HepG2 (cell line): Measurements from ENCODE around the gene MTSS2. TPM values are rescaled to one million over a fixed set of nuclear protein-coding genes. Genes with fewer than 3 reads are reported as not detected.

Experiments used
- AGO2 ChIP-seq: fragments of 200-400 bp; formaldehyde crosslinking; optimal IDR thresholded peaks from 2 replicates; pipeline ENCODE3; 2017; ENCODE audit warnings: mild to moderate bottlenecking, low read depth, low read length, moderate library complexity
- CENPX ChIP-seq: sonication (generic); formaldehyde crosslinking; IDR thresholded peaks from 2 replicates; pipeline ENCODE4 v1.9.0; 2021; ENCODE audit warnings: mild to moderate bottlenecking, missing genetic modification reagents, moderate library complexity
- MEF2D ChIP-seq: sonication (generic); formaldehyde crosslinking; IDR thresholded peaks from 2 replicates; pipeline ENCODE4 v1.5.1; 2020; ENCODE audit warnings: mild to moderate bottlenecking, missing genetic modification reagents
- MTA1 ChIP-seq: sonication (generic); formaldehyde crosslinking; IDR thresholded peaks from 2 replicates; pipeline ENCODE4 v1.4.0; 2020; ENCODE audit warnings: missing genetic modification reagents, mild to moderate bottlenecking, borderline replicate concordance
- PCBP2 ChIP-seq: fragments of 200-400 bp; formaldehyde crosslinking; optimal IDR thresholded peaks from 2 replicates; pipeline ENCODE3; 2018; ENCODE audit warnings: low read length, low read depth; ENCODE audit not compliant: poor library complexity, severe bottlenecking
- POLR2AphosphoS5 ChIP-seq: IDR thresholded peaks from 2 replicates; pipeline ENCODE4 v1.6.1; 2012; ENCODE audit warnings: low read depth, low read length
- THAP11 ChIP-seq: IDR thresholded peaks from 2 replicates; pipeline ENCODE4 v1.6.1; 2016; ENCODE audit warnings: missing biosample characterization, missing genetic modification reagents
- polyA plus RNA-seq, 8 experiments: library from polyadenylated mRNA; depleted of rRNA in 3 of 8; stranded (reverse) in 7 of 8; unstranded in 1 of 8; fragments of >200 nt; fragmentation: Illumina TruSeq in 4 of 8; extraction: Trizol in 4 of 8; gene quantifications; 2 replicates each; pipeline versions ENCODE4 v1.2.1 to v1.2.3, GENCODE V29; 2011 to 2016; ENCODE audit warnings: low read depth in 4 of 8, missing spikeins in 1 of 8, mixed read lengths in 1 of 8; ENCODE audit not compliant: insufficient read depth in 1 of 8
- total RNA-seq, 5 experiments: library from RNA; depleted of rRNA; stranded (reverse); fragments of >200 nt; fragmentation: Illumina TruSeq; extraction: Trizol; gene quantifications; 2 replicates each; pipeline ENCODE4 v1.2.3, GENCODE V29; 2016; ENCODE audit warnings: low read depth in 1 of 5
- TF ChIP-seq, protein P1 (sequence below): IDR thresholded peaks from 2 replicates; pipeline ENCODE4 v1.6.1; 2016
- TF ChIP-seq, protein P2 (sequence below): sonication (generic); formaldehyde crosslinking; IDR thresholded peaks from 2 replicates; pipeline ENCODE4 v1.8.1; 2022; ENCODE audit warnings: low read depth, mild to moderate bottlenecking, missing genetic modification reagents
- TF ChIP-seq, protein P3 (sequence below): sonication (generic); formaldehyde crosslinking; IDR thresholded peaks from 2 replicates; pipeline ENCODE4 v1.4.0; 2020; ENCODE audit warnings: missing genetic modification reagents
- TF ChIP-seq, protein P4 (sequence below): sonication (generic); formaldehyde crosslinking; IDR thresholded peaks from 2 replicates; pipeline ENCODE4 v1.4.0; 2020; ENCODE audit warnings: missing genetic modification reagents
- TF ChIP-seq, protein P5 (sequence below): sonication (generic); formaldehyde crosslinking; IDR thresholded peaks from 2 replicates; pipeline ENCODE4 v1.9.0; 2021; ENCODE audit warnings: missing genetic modification reagents, borderline replicate concordance
- TF ChIP-seq, protein P6 (sequence below), 2 experiments: sonication (generic) in 1 of 2; formaldehyde crosslinking in 1 of 2; IDR thresholded peaks; 2 replicates each; pipeline versions ENCODE4 v1.4.0 to v1.6.1; 2016 to 2020; ENCODE audit warnings: borderline replicate concordance in 1 of 2, low read depth in 1 of 2, mild to moderate bottlenecking in 1 of 2, missing genetic modification reagents in 1 of 2

The MTSS2 gene
- total and polyA plus RNA-seq, 2 of the 13 experiments (the other 11 are each of a cell fraction or from before 2014, with no cell fraction given), result 132 to 242 TPM

DNA sequence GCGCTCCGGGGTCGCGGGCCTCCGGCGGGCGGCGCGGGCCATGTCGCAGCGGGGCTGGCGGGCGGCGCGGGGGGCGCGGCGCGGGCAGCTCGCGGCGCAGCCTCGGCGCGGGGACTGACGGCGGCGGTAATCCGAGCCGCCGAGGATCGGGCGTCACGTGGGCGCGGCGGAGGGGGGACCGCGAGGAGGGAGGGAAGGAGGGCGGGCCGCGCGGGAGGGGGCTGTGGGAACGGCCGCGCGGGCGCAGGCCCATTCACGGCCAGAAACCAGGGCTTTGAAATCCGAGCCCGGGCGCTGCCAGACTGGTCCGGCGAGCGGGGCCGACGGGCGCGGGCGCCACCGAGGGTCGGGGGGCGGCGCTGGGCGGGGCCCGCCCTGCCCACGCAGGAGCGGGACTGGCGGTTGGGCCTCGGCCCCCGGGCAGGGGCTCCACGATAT is at the start of gene MTSS2 (continued):
- TF ChIP-seq, protein P1, sequence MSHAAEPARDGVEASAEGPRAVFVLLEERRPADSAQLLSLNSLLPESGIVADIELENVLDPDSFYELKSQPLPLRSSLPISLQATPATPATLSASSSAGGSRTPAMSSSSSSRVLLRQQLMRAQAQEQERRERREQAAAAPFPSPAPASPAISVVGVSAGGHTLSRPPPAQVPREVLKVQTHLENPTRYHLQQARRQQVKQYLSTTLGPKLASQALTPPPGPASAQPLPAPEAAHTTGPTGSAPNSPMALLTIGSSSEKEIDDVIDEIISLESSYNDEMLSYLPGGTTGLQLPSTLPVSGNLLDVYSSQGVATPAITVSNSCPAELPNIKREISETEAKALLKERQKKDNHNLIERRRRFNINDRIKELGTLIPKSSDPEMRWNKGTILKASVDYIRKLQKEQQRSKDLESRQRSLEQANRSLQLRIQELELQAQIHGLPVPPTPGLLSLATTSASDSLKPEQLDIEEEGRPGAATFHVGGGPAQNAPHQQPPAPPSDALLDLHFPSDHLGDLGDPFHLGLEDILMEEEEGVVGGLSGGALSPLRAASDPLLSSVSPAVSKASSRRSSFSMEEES (CRISPR knock-in tag), result peak; percentile 77; the same call in 1 of the 2 replicates
- TF ChIP-seq AGO2, result no peak
- peak; percentile 37; the same call in 1 of the 2 replicates for TF ChIP-seq POLR2AphosphoS5
- TF ChIP-seq, protein P2, sequence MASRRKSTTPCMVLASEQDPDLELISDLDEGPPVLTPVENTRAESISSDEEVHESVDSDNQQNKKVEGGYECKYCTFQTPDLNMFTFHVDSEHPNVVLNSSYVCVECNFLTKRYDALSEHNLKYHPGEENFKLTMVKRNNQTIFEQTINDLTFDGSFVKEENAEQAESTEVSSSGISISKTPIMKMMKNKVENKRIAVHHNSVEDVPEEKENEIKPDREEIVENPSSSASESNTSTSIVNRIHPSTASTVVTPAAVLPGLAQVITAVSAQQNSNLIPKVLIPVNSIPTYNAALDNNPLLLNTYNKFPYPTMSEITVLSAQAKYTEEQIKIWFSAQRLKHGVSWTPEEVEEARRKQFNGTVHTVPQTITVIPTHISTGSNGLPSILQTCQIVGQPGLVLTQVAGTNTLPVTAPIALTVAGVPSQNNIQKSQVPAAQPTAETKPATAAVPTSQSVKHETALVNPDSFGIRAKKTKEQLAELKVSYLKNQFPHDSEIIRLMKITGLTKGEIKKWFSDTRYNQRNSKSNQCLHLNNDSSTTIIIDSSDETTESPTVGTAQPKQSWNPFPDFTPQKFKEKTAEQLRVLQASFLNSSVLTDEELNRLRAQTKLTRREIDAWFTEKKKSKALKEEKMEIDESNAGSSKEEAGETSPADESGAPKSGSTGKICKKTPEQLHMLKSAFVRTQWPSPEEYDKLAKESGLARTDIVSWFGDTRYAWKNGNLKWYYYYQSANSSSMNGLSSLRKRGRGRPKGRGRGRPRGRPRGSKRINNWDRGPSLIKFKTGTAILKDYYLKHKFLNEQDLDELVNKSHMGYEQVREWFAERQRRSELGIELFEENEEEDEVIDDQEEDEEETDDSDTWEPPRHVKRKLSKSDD (CRISPR knock-in tag), result no peak
- no peak for TF ChIP-seq PCBP2
- TF ChIP-seq, protein P3, sequence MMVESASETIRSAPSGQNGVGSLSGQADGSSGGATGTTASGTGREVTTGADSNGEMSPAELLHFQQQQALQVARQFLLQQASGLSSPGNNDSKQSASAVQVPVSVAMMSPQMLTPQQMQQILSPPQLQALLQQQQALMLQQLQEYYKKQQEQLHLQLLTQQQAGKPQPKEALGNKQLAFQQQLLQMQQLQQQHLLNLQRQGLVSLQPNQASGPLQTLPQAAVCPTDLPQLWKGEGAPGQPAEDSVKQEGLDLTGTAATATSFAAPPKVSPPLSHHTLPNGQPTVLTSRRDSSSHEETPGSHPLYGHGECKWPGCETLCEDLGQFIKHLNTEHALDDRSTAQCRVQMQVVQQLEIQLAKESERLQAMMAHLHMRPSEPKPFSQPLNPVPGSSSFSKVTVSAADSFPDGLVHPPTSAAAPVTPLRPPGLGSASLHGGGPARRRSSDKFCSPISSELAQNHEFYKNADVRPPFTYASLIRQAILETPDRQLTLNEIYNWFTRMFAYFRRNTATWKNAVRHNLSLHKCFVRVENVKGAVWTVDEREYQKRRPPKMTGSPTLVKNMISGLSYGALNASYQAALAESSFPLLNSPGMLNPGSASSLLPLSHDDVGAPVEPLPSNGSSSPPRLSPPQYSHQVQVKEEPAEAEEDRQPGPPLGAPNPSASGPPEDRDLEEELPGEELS (CRISPR knock-in tag), result peak; percentile 44; the same call in 1 of the 2 replicates
- TF ChIP-seq MTA1 (CRISPR knock-in tag), result peak; percentile 12; the same call in 1 of the 2 replicates
- peak; percentile 54 for TF ChIP-seq THAP11 (CRISPR knock-in tag)
- TF ChIP-seq MEF2D (CRISPR knock-in tag), result no peak
- TF ChIP-seq CENPX (CRISPR knock-in tag), result no peak
- TF ChIP-seq, protein P4, sequence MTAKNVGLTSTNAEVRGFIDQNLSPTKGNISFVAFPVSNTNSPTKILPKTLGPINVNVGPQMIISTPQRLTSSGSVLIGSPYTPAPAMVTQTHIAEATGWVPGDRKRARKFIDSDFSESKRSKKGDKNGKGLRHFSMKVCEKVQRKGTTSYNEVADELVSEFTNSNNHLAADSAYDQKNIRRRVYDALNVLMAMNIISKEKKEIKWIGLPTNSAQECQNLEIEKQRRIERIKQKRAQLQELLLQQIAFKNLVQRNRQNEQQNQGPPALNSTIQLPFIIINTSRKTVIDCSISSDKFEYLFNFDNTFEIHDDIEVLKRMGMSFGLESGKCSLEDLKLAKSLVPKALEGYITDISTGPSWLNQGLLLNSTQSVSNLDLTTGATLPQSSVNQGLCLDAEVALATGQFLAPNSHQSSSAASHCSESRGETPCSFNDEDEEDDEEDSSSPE, result peak; percentile 46; the same call in 1 of the 2 replicates
- TF ChIP-seq, protein P5, sequence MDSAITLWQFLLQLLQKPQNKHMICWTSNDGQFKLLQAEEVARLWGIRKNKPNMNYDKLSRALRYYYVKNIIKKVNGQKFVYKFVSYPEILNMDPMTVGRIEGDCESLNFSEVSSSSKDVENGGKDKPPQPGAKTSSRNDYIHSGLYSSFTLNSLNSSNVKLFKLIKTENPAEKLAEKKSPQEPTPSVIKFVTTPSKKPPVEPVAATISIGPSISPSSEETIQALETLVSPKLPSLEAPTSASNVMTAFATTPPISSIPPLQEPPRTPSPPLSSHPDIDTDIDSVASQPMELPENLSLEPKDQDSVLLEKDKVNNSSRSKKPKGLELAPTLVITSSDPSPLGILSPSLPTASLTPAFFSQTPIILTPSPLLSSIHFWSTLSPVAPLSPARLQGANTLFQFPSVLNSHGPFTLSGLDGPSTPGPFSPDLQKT, result no peak
- TF ChIP-seq, protein P6, sequence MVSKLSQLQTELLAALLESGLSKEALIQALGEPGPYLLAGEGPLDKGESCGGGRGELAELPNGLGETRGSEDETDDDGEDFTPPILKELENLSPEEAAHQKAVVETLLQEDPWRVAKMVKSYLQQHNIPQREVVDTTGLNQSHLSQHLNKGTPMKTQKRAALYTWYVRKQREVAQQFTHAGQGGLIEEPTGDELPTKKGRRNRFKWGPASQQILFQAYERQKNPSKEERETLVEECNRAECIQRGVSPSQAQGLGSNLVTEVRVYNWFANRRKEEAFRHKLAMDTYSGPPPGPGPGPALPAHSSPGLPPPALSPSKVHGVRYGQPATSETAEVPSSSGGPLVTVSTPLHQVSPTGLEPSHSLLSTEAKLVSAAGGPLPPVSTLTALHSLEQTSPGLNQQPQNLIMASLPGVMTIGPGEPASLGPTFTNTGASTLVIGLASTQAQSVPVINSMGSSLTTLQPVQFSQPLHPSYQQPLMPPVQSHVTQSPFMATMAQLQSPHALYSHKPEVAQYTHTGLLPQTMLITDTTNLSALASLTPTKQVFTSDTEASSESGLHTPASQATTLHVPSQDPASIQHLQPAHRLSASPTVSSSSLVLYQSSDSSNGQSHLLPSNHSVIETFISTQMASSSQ (IDR thresholded peaks at IDR 0.05; ENCODE audit: low read depth), result no peak
- TF ChIP-seq, protein P6 (CRISPR knock-in tag; IDR thresholded peaks at IDR 0.05; ENCODE audit: borderline replicate concordance), result peak; percentile 56; the same call in 1 of the 2 replicates
